ENCODE results near the gene RGS14. TPM values are rescaled to one million over a fixed set of nuclear protein-coding genes. Genes with fewer than 3 reads are reported as not detected.

Gene RGS14
- total and polyA plus RNA-seq, 2 donors (not counting 3 experiments of a cell fraction or from before 2014, with no cell fraction given): 4.3 to 7.3 TPM

DNA sequence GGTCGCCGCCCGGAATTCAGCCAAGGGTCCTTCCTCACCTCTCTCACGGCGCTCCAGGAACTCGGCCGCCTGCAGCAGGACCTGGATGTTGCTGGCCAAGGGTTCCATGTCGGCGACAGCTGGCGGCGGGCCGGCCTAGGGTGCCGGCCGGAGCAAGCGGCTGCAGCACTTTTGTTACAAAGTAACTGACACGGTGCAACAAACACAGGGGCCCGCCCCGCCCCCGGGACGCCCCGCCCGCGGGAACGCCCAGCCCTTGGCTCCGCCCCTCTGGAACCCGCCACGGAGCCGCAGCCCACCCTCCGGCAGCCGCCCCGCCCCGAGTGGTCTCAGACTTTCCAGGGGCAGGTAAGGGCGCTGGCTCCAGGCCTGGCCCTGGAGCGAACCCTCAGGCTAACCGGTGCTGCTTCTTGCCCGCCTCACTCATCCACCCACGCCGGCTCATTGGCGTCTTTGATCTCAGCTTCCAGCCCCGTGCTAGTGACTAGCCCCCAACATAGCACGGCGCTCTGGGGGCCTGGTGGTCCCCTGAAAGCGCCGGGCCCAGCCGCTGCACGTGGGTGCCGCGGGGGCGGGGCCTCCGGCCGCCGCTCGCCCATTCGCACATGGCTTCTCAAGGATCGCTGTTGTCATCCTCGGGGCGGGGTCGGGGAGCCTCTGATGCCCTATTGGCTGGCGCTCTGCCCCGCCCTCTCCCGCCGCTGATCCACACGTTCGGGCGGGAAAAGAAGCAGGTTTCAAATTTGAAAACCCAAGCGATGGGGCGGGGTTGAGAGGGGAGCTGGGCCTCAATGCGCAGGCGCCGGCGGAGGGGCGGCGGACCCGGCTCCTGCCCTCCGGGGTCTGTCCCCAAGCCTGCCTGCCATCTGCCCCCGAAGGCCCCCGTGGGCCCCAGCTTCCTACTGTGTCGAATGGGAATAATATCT, 45.7 kb upstream of the RGS14 start, which contains the start of gene MXD3:
TSS of gene MXD3 (minus strand) at position 176 of the 926 bp plus-strand sequence. CDS start at position 108, 68 bp downstream.
- DNase-seq (ENCODE audit: low read depth, low spot score) (peak; percentile 92), FAIRE-seq (peak; percentile 96)
- no TSS peak for BruUV-seq (replicated peaks)
- H3K27me3 ChIP-seq (ENCODE audit: control insufficient read depth in 2 of 2, insufficient read depth in 2 of 2, low read length in 2 of 2): no peaks in the 10 kb centered on the region
- intact Hi-C loops (cut with micrococcal nuclease) (loop anchor here (1.0 to 5.0 kb wide), 5 partner anchors 9 to 660 kb away; partner anchors contain the start of genes LMAN2, PRELID1 and RAB24), dilution Hi-C loops (cut with MboI; ENCODE audit: extremely low pct_ligation_motif_present, low sequenced_read_pairs) (no loop called here)
- H3K4me3 ChIP-seq (replicated peaks in 1 of 3; ENCODE audit: insufficient read depth in 1 of 3, low read depth in 1 of 3, low read length in 3 of 3): peak within 1 kb of the TSS; percentile 49 to 64 (median 58)
- peak within 1 kb of the TSS; percentile 76 for H3K4me2 ChIP-seq (ENCODE audit: insufficient read depth, low read length)
- peak within 1 kb of the TSS; percentile 73 for H3K9ac ChIP-seq (replicated peaks; ENCODE audit: extremely low read depth, insufficient read depth, low read length)
- H3K36me3 ChIP-seq (ENCODE audit: control insufficient read depth in 2 of 2, extremely low read depth in 1 of 2, insufficient read depth in 2 of 2, low read length in 2 of 2): peaks cover 0 to 6% of the 10 kb centered on the region in 2 experiments
- H4K20me1 ChIP-seq (replicated peaks; ENCODE audit: control insufficient read depth, extremely low read depth, insufficient read depth, low read length): no peaks in the 10 kb centered on the region
- H3K4me1 ChIP-seq (ENCODE audit: control insufficient read depth, extremely low read depth, insufficient read depth, low read length): peaks cover 22% of the 10 kb centered on the region
- H3K9me3 ChIP-seq (replicated peaks; ENCODE audit: control insufficient read depth, insufficient read depth, low read length): no peaks in the 10 kb centered on the region
- CTCF ChIA-PET: interaction anchor here (1.0 to 1.9 kb wide), 5 partner anchors 16 to 198 kb away, joined by 4 to 9 read pairs (median 5); no protein-coding TSS in a partner anchor
- no peaks in the 10 kb centered on the region for H3K9me1 ChIP-seq (replicated peaks; ENCODE audit: control insufficient read depth, extremely low read depth, insufficient read depth, low read length)
- peak within 1 kb of the TSS; percentile 85 for H2AFZ ChIP-seq (ENCODE audit: low read depth, low read length)
- peaks cover 10% of the 10 kb centered on the region for H3K79me2 ChIP-seq (ENCODE audit: control insufficient read depth, insufficient read depth, low read length)
- TF ChIP-seq MYC (IDR thresholded peaks at IDR 0.05; ENCODE audit: low read depth, low read length) (no peak), POLR2AphosphoS5 (IDR thresholded peaks at IDR 0.05; ENCODE audit: insufficient read depth, low read depth, low read length) (peak; percentile 10), POLR2A (IDR thresholded peaks at IDR 0.05; ENCODE audit: low read depth, low read length) (peak; percentile 63)
- TF ChIP-seq, protein P1, sequence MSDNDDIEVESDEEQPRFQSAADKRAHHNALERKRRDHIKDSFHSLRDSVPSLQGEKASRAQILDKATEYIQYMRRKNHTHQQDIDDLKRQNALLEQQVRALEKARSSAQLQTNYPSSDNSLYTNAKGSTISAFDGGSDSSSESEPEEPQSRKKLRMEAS (IDR thresholded peaks at IDR 0.05; ENCODE audit: insufficient read depth, insufficient read length): peak; percentile 94
- POLR2A ChIA-PET: no interaction called here
- peak within 1 kb of the TSS; percentile 78 for H3K27ac ChIP-seq (ENCODE audit: insufficient read depth, low read depth, low read length)

DNA sequence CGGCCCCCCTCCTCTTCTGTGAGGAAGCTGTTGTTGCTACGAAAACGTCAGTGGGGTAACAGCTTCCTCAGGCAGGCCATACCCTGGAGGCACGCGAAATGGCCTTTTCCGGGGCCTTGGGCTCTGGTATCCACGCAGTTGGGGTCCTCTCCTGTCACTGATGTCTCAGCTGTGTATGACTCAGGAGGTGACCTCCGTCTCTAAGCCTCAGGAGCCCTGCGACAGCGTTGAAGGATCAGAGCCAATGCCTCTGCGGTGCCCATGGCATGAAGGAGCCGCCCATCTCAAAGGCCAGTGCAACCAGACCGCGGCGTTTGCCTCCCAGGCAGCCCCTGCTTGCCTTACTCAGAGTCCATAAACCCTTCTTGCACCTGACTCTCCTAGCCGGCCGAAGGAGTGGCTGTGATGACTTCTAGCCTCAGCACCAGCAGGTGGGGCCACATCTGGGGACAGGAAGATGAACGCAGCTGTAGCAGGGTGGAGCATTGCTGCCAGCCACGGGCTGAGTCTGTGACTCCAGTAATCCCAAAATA, 45.0 kb upstream of the RGS14 start:
- no peak for FAIRE-seq
- TF ChIP-seq GATA2 (IDR thresholded peaks at IDR 0.05; ENCODE audit: insufficient read depth, insufficient read length, low read depth, low read length) (no peak), FOS (IDR thresholded peaks at IDR 0.05; ENCODE audit: borderline replicate concordance, insufficient read depth, low read length) (no peak), JUN (IDR thresholded peaks at IDR 0.05; ENCODE audit: borderline replicate concordance, insufficient read depth, insufficient read length, low read depth) (no peak), POLR2A (IDR thresholded peaks at IDR 0.05; ENCODE audit: low read depth, low read length) (no peak), POLR2AphosphoS5 (IDR thresholded peaks at IDR 0.05; ENCODE audit: insufficient read depth, low read depth, low read length) (no peak)
- TF ChIP-seq, protein P1 (IDR thresholded peaks at IDR 0.05; ENCODE audit: insufficient read depth, insufficient read length): no peak
- TF ChIP-seq, protein P2, sequence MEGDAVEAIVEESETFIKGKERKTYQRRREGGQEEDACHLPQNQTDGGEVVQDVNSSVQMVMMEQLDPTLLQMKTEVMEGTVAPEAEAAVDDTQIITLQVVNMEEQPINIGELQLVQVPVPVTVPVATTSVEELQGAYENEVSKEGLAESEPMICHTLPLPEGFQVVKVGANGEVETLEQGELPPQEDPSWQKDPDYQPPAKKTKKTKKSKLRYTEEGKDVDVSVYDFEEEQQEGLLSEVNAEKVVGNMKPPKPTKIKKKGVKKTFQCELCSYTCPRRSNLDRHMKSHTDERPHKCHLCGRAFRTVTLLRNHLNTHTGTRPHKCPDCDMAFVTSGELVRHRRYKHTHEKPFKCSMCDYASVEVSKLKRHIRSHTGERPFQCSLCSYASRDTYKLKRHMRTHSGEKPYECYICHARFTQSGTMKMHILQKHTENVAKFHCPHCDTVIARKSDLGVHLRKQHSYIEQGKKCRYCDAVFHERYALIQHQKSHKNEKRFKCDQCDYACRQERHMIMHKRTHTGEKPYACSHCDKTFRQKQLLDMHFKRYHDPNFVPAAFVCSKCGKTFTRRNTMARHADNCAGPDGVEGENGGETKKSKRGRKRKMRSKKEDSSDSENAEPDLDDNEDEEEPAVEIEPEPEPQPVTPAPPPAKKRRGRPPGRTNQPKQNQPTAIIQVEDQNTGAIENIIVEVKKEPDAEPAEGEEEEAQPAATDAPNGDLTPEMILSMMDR (IDR thresholded peaks at IDR 0.05; ENCODE audit: extremely low read depth in 1 of 2, insufficient read depth in 1 of 2, low read depth in 1 of 2, low read length in 2 of 2): no peak
- H3K79me2 ChIP-seq (ENCODE audit: control insufficient read depth, insufficient read depth, low read length): peaks cover 10% of the 10 kb centered on the region
- peak overlapping the region; percentile 76 for H3K4me2 ChIP-seq (ENCODE audit: insufficient read depth, low read length)
- peak overlapping the region; percentile 54 for H3K27ac ChIP-seq (ENCODE audit: insufficient read depth, low read depth, low read length)
- H3K9me1 ChIP-seq (replicated peaks; ENCODE audit: control insufficient read depth, extremely low read depth, insufficient read depth, low read length): no peaks in the 10 kb centered on the region
- H2AFZ ChIP-seq (ENCODE audit: low read depth, low read length): peak overlapping the region; percentile 19
- H3K4me1 ChIP-seq (ENCODE audit: control insufficient read depth, extremely low read depth, insufficient read depth, low read length): peaks cover 22% of the 10 kb centered on the region
- ChIA-PET POLR2A (no interaction called here), CTCF (interaction anchor here (1.0 to 1.2 kb wide), 4 partner anchors 15 to 199 kb away, joined by 4 to 9 read pairs (median 4); no protein-coding TSS in a partner anchor)
- H3K4me3 ChIP-seq (replicated peaks in 1 of 3; ENCODE audit: insufficient read depth in 1 of 3, low read depth in 1 of 3, low read length in 3 of 3): peak overlapping the region; percentile 21 to 43 (median 26)
- dilution Hi-C loops (cut with MboI; ENCODE audit: extremely low pct_ligation_motif_present, low sequenced_read_pairs): no loop called here
- H3K27me3 ChIP-seq (ENCODE audit: control insufficient read depth in 2 of 2, insufficient read depth in 2 of 2, low read length in 2 of 2): no peaks in the 10 kb centered on the region
- H3K36me3 ChIP-seq (ENCODE audit: control insufficient read depth in 2 of 2, extremely low read depth in 1 of 2, insufficient read depth in 2 of 2, low read length in 2 of 2): peaks cover 0 to 6% of the 10 kb centered on the region in 2 experiments
- intact Hi-C loops (cut with micrococcal nuclease): loop anchor here (1.0 to 5.0 kb wide), 5 partner anchors 9 to 660 kb away; partner anchors contain the start of genes LMAN2, PRELID1 and RAB24
- no peaks in the 10 kb centered on the region for H3K9me3 ChIP-seq (replicated peaks; ENCODE audit: control insufficient read depth, insufficient read depth, low read length)
- no peak for DNase-seq (ENCODE audit: low read depth, low spot score)
- TSS peak; percentile 75 for BruUV-seq (replicated peaks)
- peak overlapping the region; percentile 50 for H3K9ac ChIP-seq (replicated peaks; ENCODE audit: extremely low read depth, insufficient read depth, low read length)
- no peaks in the 10 kb centered on the region for H4K20me1 ChIP-seq (replicated peaks; ENCODE audit: control insufficient read depth, extremely low read depth, insufficient read depth, low read length)
